ENCODE results near the gene INSR.
A peak's percentile ranks its signal among the peaks of the same experiment; 100 is the strongest.

Gene INSR

DNA sequence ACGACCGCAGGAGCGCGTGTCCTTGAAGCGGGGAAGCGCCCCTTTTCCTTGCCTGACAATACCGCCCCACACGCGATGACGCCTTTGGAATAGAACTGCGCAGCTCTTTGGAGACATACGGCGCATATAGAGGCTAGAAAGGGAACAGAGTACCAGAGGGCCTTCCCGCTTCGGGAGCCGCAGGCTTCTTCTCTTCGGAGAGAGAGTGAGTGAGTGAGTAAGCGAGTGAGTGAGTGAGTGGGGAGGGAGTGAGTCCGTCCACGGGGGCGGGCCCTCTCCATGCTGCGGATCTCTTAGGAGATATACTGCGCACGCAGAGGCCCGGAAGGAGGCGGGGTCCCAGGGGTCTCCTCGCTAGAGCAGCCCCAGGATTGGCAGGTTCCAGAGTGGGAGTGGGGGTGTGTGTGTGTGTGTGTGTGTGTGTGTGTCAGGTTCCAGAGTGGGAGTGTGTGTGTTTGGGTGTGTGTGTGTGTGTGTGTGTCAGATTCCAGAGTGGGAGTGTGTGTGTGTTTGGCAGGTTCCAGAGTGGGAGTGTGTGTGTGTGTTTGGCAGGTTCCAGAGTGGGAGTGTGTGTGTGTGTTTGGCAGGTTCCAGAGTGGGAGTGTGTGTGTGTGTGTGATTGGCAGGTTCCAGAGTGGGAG is 97.0 kb downstream of the INSR start:
- Histone ChIP-seq H3K4me3 (peak overlapping the region; percentile 65), H3K36me3 (replicated peaks) (no peaks in the 10 kb centered on the region), H3K27me3 (ENCODE audit: low read depth) (no peaks in the 10 kb centered on the region), H3K9me3 (no peaks in the 10 kb centered on the region), H3K4me1 (peaks cover 13% of the 10 kb centered on the region)
- in situ Hi-C loops (cut with MboI; ENCODE audit: low sequenced_read_pairs), result loop anchor here (5.0 kb wide), 1 partner anchor 90 kb away; no protein-coding TSS in a partner anchor
- DNase-seq (ENCODE audit: low spot score in 2 of 2), result peak; percentile 89 to 93

DNA sequence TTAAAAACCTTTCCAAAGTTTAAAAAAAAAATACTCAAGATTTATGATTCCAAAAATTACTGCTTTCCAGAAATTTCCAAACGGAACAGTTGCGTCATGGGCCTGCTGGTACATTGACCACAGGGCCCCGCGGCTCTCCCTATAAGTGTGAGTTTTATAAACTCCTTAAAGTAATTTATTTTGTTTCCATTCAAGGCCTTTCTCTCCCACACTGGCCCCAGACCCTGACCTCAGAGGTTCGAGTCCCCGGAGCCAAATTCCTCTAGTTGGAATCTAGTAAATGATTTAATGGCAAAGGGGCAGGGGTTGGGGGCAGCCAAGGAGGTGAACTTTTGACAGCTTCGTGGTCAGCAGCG is 97.5 kb downstream of the INSR start:
- H3K9me3 ChIP-seq, result no peaks in the 10 kb centered on the region
- H3K4me1 ChIP-seq, result peaks cover 14% of the 10 kb centered on the region
- H3K36me3 ChIP-seq (replicated peaks), result no peaks in the 10 kb centered on the region
- DNase-seq (ENCODE audit: low spot score in 2 of 2), result no peak
- no peaks in the 10 kb centered on the region for H3K27me3 ChIP-seq (ENCODE audit: low read depth)
- H3K4me3 ChIP-seq, result peak overlapping the region; percentile 65
- in situ Hi-C loops (cut with MboI; ENCODE audit: low sequenced_read_pairs), result loop anchor here (5.0 kb wide), 1 partner anchor 91 kb away; no protein-coding TSS in a partner anchor

DNA sequence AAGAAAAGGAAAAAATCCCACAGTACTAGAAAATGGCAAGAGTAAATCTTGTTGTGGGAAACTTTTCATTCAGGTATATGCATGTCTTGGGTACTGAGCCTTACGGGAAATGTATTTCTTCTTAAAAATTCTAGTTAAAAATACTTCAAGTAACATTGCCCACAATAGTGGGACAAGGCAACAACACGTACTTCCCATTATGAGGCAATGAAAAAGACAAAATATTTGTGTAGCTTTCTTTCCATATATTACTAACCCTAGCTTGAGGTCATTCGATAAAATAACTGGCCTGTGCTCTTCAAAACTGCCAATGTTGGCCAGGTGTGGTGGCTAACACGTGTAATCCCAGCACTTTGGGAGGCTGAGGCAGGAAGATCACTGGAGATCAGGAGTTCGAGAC is 99.2 kb downstream of the INSR start:
- H3K4me3 ChIP-seq, result no peak overlapping the region
- H3K36me3 ChIP-seq (replicated peaks), result no peaks in the 10 kb centered on the region
- no peaks in the 10 kb centered on the region for H3K27me3 ChIP-seq (ENCODE audit: low read depth)
- in situ Hi-C loops (cut with MboI; ENCODE audit: low sequenced_read_pairs), result loop anchor here (5.0 kb wide), 1 partner anchor 92 kb away; no protein-coding TSS in a partner anchor
- H3K9me3 ChIP-seq, result no peaks in the 10 kb centered on the region
- peaks cover 14% of the 10 kb centered on the region for H3K4me1 ChIP-seq
- no peak for DNase-seq (ENCODE audit: low spot score in 2 of 2)

DNA sequence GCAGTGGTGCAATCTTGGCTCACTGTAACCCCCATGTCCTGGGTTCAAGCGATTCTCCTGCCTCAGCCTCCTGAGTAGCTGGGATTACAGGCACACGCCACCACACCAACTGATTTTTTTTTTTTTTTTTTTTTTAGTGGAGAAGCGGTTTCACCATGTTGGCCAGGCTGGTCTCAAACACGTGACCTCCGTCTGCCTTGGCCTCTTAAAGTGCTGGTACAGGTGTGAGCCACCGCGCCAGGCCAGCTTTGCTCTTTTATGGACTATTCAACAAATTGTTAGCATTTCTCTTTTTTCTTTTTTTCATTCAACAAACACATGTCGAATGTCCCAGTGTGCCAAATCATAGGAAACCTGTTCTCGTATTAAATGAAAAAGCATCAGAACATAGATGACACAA is 99.6 kb downstream of the INSR start:
- in situ Hi-C loops (cut with MboI; ENCODE audit: low sequenced_read_pairs), result no loop called here
- Histone ChIP-seq H3K36me3 (replicated peaks) (no peaks in the 10 kb centered on the region), H3K4me3 (no peak overlapping the region)

DNA sequence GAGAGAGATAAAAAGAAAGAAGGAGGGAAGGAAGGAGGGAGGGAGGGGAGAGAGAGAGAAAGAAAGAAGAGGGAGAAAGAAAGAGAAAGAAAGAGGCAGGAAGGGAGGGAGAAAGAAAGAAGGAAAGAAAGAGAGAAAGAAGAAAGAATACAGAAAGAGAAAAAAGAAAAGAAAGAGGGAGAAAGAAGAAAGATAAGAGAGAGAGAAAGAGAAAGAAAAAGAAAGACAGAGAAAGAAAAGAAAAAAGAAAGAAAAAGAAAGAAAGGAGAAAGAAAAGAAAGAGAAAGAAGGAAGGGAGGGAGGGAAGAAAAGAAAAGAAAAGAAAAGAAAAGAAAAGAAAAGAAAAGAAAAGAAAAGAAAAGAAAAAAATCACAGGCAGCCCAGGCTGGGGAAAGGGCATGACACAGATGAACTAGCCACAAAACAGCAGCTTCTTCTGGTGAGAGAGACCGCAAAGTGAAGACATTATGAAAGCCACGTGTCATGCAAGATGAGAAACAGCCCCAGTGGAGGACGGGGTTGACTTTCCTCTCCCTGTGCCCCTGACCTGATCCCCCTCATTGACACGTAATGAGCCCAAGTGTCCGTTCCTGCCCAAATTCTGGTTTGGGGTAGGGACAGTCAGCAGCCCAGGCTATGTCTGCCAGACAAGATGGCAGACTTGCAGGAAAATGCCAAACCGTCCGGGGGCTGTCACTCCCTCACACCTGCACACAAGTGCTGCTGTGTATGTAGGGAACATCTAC is 102.1 kb downstream of the INSR start:
- no peak overlapping the region for H3K4me3 ChIP-seq
- no peaks in the 10 kb centered on the region for H3K9me3 ChIP-seq
- peaks cover 6% of the 10 kb centered on the region for H3K4me1 ChIP-seq
- no peaks in the 10 kb centered on the region for H3K36me3 ChIP-seq (replicated peaks)
- no peaks in the 10 kb centered on the region for H3K27me3 ChIP-seq (ENCODE audit: low read depth)
- DNase-seq (ENCODE audit: low spot score in 2 of 2), result no peak
- in situ Hi-C loops (cut with MboI; ENCODE audit: low sequenced_read_pairs), result no loop called here

More for the DNA sequence above, 99.6 kb downstream of the INSR start:
- Histone ChIP-seq H3K4me1 (peaks cover 14% of the 10 kb centered on the region), H3K27me3 (ENCODE audit: low read depth) (no peaks in the 10 kb centered on the region), H3K9me3 (no peaks in the 10 kb centered on the region)
- DNase-seq (ENCODE audit: low spot score in 2 of 2), result no peak

DNA sequence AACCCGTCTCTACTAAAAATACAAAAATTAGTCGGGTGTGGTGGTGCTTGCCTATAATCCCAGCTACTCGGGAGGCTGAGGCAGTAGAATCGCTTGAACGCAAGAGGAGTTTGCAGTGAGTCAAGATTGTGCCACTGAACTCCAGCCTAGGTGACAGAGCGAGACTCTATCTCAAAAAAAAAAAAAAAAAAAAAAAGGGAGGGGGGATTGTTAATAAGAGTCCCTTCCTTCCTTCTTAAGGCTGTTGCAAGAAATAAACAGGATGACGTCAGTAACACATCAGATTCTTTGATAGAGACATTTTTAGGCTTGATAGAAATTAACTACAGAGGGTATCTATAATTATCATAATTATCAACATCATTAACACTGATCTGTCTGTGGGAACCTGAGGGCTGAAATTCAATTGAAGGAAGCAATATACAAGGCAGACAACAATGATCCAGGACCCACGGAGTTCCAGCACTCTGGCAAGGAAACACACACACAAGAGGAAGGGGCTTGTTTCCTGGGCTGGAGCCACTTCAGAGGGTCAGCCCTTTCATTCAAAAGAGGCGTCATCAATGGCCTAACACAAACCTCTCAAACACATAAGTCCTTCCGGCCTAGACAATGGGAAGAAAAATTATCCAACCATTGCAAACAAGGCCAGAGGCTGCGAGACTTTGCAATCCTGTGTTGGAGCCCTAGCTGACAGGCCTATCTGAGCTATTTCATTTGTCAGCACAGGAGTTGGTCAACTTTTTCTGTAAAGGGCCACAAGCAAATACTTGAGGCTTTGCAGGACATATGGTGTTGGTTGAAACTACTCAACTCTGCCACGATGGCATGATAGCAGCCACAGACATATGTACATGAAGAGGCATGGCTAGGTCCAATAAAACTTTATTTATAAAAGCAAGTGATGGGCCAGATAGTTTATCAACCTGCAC is 105.2 kb downstream of the INSR start:
- Histone ChIP-seq H3K27me3 (ENCODE audit: low read depth) (no peaks in the 10 kb centered on the region), H3K36me3 (replicated peaks) (no peaks in the 10 kb centered on the region; the same call in 1 of the 2 replicates), H3K9me3 (no peaks in the 10 kb centered on the region), H3K4me1 (peaks cover 3% of the 10 kb centered on the region; the same call in 1 of the 2 replicates), H3K4me3 (no peak overlapping the region)
- DNase-seq (ENCODE audit: low spot score in 2 of 2), result no peak
- in situ Hi-C loops (cut with MboI; ENCODE audit: low sequenced_read_pairs), result no loop called here

DNA sequence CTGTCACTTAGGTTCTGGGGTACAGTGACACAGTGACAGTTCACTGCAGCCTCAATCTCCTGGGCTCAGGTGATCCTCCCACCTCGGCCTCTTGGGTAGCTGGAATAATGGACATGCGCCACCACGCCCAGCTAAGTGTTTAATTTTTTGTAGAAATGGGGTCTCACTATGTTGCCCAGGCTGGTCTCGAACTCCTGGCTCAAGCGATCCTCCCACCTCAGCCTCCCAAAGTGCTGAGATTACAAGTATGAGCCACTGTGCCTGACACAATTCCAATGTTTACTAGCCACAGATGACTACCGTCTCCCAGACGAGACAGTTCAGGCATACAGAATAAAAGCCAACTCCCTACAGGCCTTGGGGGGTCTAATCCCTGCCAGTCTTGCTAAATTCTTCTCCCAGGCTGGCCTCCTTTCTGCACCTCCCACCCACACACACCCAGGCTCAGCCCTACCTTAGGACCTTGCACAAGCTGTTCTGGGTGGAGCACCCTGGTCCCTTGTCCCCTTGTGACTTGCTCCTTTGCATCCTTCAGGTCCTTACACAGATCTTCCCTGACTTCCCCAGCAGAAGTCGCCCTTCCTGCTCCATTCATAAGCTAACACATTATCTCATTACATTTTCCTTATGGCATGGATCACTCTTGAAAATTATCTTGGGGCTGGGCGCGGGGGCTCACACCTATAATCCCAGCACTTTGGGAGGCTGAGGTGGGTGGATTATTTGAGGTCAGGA is 106.4 kb downstream of the INSR start:
- H3K4me1 ChIP-seq, result peaks cover 3% of the 10 kb centered on the region; the same call in 1 of the 2 replicates
- DNase-seq (ENCODE audit: low spot score in 2 of 2), result no peak
- no peaks in the 10 kb centered on the region for H3K9me3 ChIP-seq
- no peaks in the 10 kb centered on the region for H3K27me3 ChIP-seq (ENCODE audit: low read depth)
- in situ Hi-C loops (cut with MboI; ENCODE audit: low sequenced_read_pairs), result no loop called here
- H3K36me3 ChIP-seq (replicated peaks), result peaks cover 3% of the 10 kb centered on the region
- no peak overlapping the region for H3K4me3 ChIP-seq

DNA sequence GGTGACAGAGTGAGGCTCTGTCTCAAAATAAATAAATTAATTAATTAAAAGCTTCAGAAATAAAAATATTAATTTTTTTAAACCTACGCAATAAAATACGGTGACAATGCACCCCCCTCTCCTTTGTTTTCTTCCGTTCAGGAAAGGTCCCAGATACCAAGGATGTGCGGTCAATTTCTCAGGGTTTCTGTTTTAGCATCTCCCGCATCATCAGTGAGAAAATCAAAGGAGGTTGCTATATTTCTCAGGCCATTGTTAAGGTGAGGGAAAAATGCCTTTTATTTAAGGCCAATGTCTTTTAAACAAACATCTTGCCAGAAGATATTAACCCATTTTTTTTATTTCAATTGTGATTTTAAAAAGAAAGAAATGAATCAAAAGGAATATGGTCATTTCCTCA is 111.7 kb downstream of the INSR start:
- no peaks in the 10 kb centered on the region for H3K27me3 ChIP-seq (ENCODE audit: low read depth)
- no peaks in the 10 kb centered on the region for H3K4me1 ChIP-seq
- in situ Hi-C loops (cut with MboI; ENCODE audit: low sequenced_read_pairs), result no loop called here
- H3K36me3 ChIP-seq (replicated peaks), result peaks cover 3% of the 10 kb centered on the region
- H3K4me3 ChIP-seq, result no peak overlapping the region
- no peak for DNase-seq (ENCODE audit: low spot score in 2 of 2)
- H3K9me3 ChIP-seq, result no peaks in the 10 kb centered on the region

DNA sequence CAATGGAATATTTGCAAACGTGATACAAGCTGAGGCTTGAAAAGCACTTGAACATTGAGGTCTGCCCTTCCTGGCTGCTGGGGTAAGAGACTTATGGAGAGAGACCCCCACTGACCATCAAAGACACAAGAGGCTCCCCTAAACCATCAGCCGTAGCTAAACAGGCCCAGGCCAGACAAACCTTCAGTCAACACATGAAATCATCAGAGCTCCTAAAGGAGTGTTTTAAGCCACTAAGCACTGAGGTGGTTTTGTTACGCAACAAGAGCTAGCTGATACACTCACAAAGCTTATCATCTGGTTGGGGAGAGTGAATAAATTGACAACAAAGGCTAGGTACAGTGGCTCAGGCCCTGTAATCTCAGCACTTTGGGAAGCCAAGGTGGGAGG is 114.3 kb downstream of the INSR start:
- Histone ChIP-seq H3K4me3 (no peak overlapping the region), H3K36me3 (replicated peaks) (peaks cover 3% of the 10 kb centered on the region), H3K4me1 (no peaks in the 10 kb centered on the region), H3K27me3 (ENCODE audit: low read depth) (no peaks in the 10 kb centered on the region), H3K9me3 (no peaks in the 10 kb centered on the region)
- in situ Hi-C loops (cut with MboI; ENCODE audit: low sequenced_read_pairs), result no loop called here
- DNase-seq (ENCODE audit: low spot score in 2 of 2), result no peak

DNA sequence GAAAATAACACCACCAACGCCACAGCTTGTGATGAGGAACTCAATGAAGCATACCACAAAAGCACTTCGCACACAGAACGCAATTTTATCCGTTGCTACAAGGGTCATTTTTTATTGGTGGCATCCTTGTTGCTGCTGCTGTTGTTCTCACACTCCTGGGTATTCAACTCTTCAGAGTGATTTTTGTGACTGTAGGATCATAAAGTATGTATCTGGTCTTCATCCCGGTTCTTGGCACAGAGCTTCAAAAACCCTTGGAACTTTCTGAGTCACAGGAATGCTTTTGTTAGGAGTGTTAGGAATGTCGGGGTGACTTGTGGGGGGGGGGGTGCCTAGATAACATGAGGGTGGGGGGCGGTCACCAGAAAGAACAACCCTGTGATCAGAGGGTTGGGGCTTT is 116.3 kb downstream of the INSR start:
- no peak overlapping the region for H3K4me3 ChIP-seq
- no peaks in the 10 kb centered on the region for H3K4me1 ChIP-seq
- DNase-seq (ENCODE audit: low spot score in 2 of 2), result no peak
- no peaks in the 10 kb centered on the region for H3K36me3 ChIP-seq (replicated peaks)
- in situ Hi-C loops (cut with MboI; ENCODE audit: low sequenced_read_pairs), result no loop called here
- H3K27me3 ChIP-seq (ENCODE audit: low read depth), result no peaks in the 10 kb centered on the region
- no peaks in the 10 kb centered on the region for H3K9me3 ChIP-seq

DNA sequence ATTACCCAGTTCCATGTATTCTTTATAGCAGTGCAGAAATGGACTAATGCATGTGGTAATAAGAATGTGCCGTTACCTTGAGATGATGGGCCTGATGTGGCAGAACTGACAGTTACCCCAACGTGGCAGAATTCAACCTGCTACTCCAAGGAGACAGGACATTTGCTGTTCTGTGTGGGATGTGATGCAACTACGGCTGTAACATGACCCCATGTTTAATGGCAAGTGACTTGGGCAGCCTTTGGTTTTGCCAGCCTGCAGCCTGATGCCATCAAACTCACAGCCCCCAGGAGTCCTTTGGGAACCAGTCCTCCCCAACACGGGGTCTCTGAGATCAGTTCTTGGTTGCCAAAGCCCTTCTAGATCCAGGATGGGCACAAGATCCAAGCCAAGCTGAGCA is 117.4 kb downstream of the INSR start:
- Histone ChIP-seq H3K36me3 (replicated peaks) (no peaks in the 10 kb centered on the region), H3K4me1 (no peaks in the 10 kb centered on the region), H3K9me3 (no peaks in the 10 kb centered on the region), H3K27me3 (ENCODE audit: low read depth) (no peaks in the 10 kb centered on the region), H3K4me3 (no peak overlapping the region)
- no peak for DNase-seq (ENCODE audit: low spot score in 2 of 2)
- in situ Hi-C loops (cut with MboI; ENCODE audit: low sequenced_read_pairs), result no loop called here

DNA sequence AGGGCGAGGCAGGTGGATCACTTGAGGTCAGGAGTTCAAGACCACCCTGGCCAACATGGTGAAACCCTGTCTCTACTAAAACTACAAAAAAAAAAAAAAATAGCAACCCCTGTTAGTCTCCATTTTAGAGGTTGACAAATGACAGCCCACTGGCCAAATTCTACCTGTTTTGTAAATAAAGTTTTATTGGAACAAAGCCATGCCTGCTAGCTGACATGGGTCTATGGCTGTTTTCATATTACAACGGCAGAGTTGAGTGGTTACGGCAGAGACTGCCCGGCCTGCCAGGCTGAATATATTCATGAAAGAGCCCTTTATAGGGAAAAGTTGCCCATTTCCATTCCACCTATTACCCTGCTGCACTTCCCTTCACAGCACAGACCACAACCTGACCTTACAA is 121.4 kb downstream of the INSR start:
- H3K4me3 ChIP-seq, result no peak overlapping the region
- H3K36me3 ChIP-seq (replicated peaks), result peaks cover 20% of the 10 kb centered on the region
- in situ Hi-C loops (cut with MboI; ENCODE audit: low sequenced_read_pairs), result no loop called here
- H3K9me3 ChIP-seq, result no peaks in the 10 kb centered on the region
- DNase-seq (ENCODE audit: low spot score in 2 of 2), result no peak
- no peaks in the 10 kb centered on the region for H3K4me1 ChIP-seq
- no peaks in the 10 kb centered on the region for H3K27me3 ChIP-seq (ENCODE audit: low read depth)

DNA sequence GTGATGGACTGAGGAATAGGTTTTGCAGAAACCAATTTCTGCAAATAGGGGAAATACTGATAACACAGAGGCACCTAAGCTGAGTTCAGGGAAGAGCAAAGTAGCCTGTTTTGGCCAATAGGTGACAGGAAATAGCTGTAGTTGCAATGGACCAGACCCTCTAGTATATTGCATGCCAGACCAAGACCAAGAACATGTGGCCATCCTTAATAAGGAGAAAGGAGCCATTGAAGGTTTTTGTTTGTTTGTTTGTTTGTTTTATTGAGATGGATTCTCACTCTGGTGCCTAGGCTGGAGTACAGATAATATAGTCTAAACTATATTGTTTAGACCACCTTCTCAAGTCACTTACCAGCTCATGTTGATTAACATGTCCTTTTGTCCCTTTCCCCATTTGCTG is 123.2 kb downstream of the INSR start:
- no peak overlapping the region for H3K4me3 ChIP-seq
- no peaks in the 10 kb centered on the region for H3K4me1 ChIP-seq
- DNase-seq (ENCODE audit: low spot score in 2 of 2), result no peak
- no peaks in the 10 kb centered on the region for H3K9me3 ChIP-seq
- no peaks in the 10 kb centered on the region for H3K27me3 ChIP-seq (ENCODE audit: low read depth)
- in situ Hi-C loops (cut with MboI; ENCODE audit: low sequenced_read_pairs), result no loop called here
- peaks cover 24% of the 10 kb centered on the region for H3K36me3 ChIP-seq (replicated peaks)

Data from HAP-1 (cell line).